OCI-LY7 (cell line): ENCODE data around the gene ELL2. TPM values are rescaled to one million over a fixed set of nuclear protein-coding genes. Genes with fewer than 3 reads are reported as not detected.

ENCODE experiments used
- BruUV-seq: library from RNA; stranded (reverse); fragments of 400-500 nt; replicated peaks from 2 replicates; lab custom pipeline; 2021; lab: Mats Ljungman, UMichigan
- CTCF ChIA-PET: fragments of 300-600 bp; sonication (Branson Sonifier 250); formaldehyde crosslinking; loops from one replicate; lab custom pipeline; 2022; ENCODE audit warnings: antibody characterized with exemption; ENCODE audit not compliant: unreplicated experiment; lab: Charles Lee
- POLR2A ChIA-PET: fragments of 300-600 bp; sonication (Branson Sonifier 250); formaldehyde crosslinking; loops from one replicate; lab custom pipeline; 2022; ENCODE audit warnings: antibody characterized with exemption; lab: Charles Lee
- DNase-seq: peaks from one replicate; pipeline ENCODE4 v3.0.0-alpha.2; 2015; ENCODE audit warnings: low spot score
- H2AFZ ChIP-seq: fragments of 200-600 bp; sonication (generic), shearing (Covaris generic); 2 replicates; pipeline ENCODE4 v1.6.1; 2014; ENCODE audit warnings: mild to moderate bottlenecking, antibody characterized with exemption, low read length, moderate library complexity
- H3K27ac ChIP-seq: fragments of 200-600 bp; sonication (generic); 2 replicates; pipeline ENCODE4 v1.5.1; 2014; ENCODE audit warnings: mixed run types, low read depth, mild to moderate bottlenecking, moderate library complexity, low read length, inconsistent platforms; ENCODE audit not compliant: poor library complexity, severe bottlenecking
- H3K36me3 ChIP-seq: fragments of 200-600 bp; sonication (generic); 2 replicates; pipeline ENCODE4 v1.6.1; 2014; ENCODE audit warnings: mild to moderate bottlenecking, antibody characterized with exemption, low read length, moderate library complexity, mixed read lengths; ENCODE audit not compliant: insufficient read depth
- H3K4me1 ChIP-seq: fragments of 200-600 bp; sonication (generic); 2 replicates; pipeline ENCODE4 v1.5.1; 2014; ENCODE audit warnings: mild to moderate bottlenecking, low read length; ENCODE audit not compliant: insufficient read depth, poor library complexity, severe bottlenecking
- H3K4me2 ChIP-seq: fragments of 200-600 bp; sonication (generic); 2 replicates; pipeline ENCODE4 v1.6.1; 2014; ENCODE audit warnings: mild to moderate bottlenecking, low read length
- H3K4me3 ChIP-seq: fragments of 200-600 bp; sonication (generic); 2 replicates; pipeline ENCODE4 v1.5.1; 2014; ENCODE audit warnings: mild to moderate bottlenecking, low read depth, low read length; ENCODE audit not compliant: poor library complexity, severe bottlenecking
- H3K79me2 ChIP-seq: fragments of 200-600 bp; sonication (generic); 2 replicates; pipeline ENCODE4 v1.6.1; 2016; ENCODE audit warnings: low read depth, mild to moderate bottlenecking, low read length, moderate library complexity, mixed read lengths; ENCODE audit not compliant: insufficient read depth
- H3K9me2 ChIP-seq: fragments of 200-600 bp; sonication (generic); 2 replicates; pipeline ENCODE4 v1.6.1; 2016; ENCODE audit warnings: mild to moderate bottlenecking, low read length, mixed read lengths; ENCODE audit not compliant: insufficient read depth
- H3K9me3 ChIP-seq: fragments of 200-600 bp; sonication (generic); 2 replicates; pipeline ENCODE4 v1.6.1; 2014; ENCODE audit warnings: mild to moderate bottlenecking, mixed run types, low read length, mixed read lengths
- H4K20me1 ChIP-seq: fragments of 200-600 bp; sonication (generic); 2 replicates; pipeline ENCODE4 v1.6.1; 2014; ENCODE audit warnings: mild to moderate bottlenecking, antibody characterized with exemption, low read length, moderate library complexity, mixed read lengths; ENCODE audit not compliant: insufficient read depth
- CTCF ChIP-seq: fragments of 200-600 bp; sonication (generic); conservative IDR thresholded peaks from 2 replicates; pipeline ENCODE4 v1.5.1; 2014; ENCODE audit warnings: mild to moderate bottlenecking, antibody characterized with exemption, low read length, moderate library complexity, mixed read lengths
- EZH2phosphoT487 ChIP-seq: fragments of 200-600 bp; sonication (generic); IDR thresholded peaks from 2 replicates; pipeline ENCODE4 v1.6.1; 2018; ENCODE audit warnings: low read depth, borderline replicate concordance, mild to moderate bottlenecking, mixed run types, antibody characterized with exemption, low read length, moderate library complexity, mixed read lengths
- intact Hi-C: fragments of 100-400 bp; cut with micrococcal nuclease; formaldehyde crosslinking; loops from one replicate; pipeline ENCODE4 v1.10.0; 2022; ENCODE audit not compliant: unreplicated experiment
- total RNA-seq, 2 experiments: library from RNA; depleted of rRNA in 1 of 2; stranded (reverse); fragments of >200 nt in 1 of 2; shearing (Covaris generic) in 1 of 2; gene quantifications; 2 replicates each; pipeline ENCODE4 v1.2.3, GENCODE V29; 2014 to 2022

ELL2 gene
- total RNA-seq, 2 experiments from 2014 or later = 0.98 to 4.7 TPM

- H3K4me1 ChIP-seq = no peaks in the 10 kb centered on the region
- no peaks in the 10 kb centered on the region for H3K9me2 ChIP-seq
- H3K4me2 ChIP-seq = no peak overlapping the region
- no peaks in the 10 kb centered on the region for H3K9me3 ChIP-seq
- H3K36me3 ChIP-seq = no peaks in the 10 kb centered on the region
- H2AFZ ChIP-seq = no peak overlapping the region
- intact Hi-C loops = no loop called here
- no peaks in the 10 kb centered on the region for H3K79me2 ChIP-seq
- no peaks in the 10 kb centered on the region for H4K20me1 ChIP-seq
- ChIA-PET POLR2A (interaction anchor here (0.6 to 1.4 kb wide), 2 partner anchors 23 to 203 kb away, joined by 4 read pairs; no protein-coding TSS in a partner anchor), CTCF (no interaction called here)
- H3K4me3 ChIP-seq = no peak overlapping the region
- TF ChIP-seq EZH2phosphoT487 (no peak), CTCF (no peak)
- H3K27ac ChIP-seq = no peak overlapping the region
- DNase-seq = no peak
- BruUV-seq = no TSS peak
Measured at GRCh38 chr5:95967236-95967635, 5.6 kb upstream of the ELL2 start.

GRCh38 chr5:95966005-95966404 lies 4.4 kb upstream of the ELL2 start:
- Histone ChIP-seq H2AFZ (no peak overlapping the region), H3K9me3 (no peaks in the 10 kb centered on the region), H3K27ac (no peak overlapping the region), H4K20me1 (no peaks in the 10 kb centered on the region), H3K36me3 (no peaks in the 10 kb centered on the region), H3K4me1 (peaks cover under 1% of the 10 kb centered on the region), H3K4me2 (no peak overlapping the region), H3K79me2 (no peaks in the 10 kb centered on the region), H3K9me2 (no peaks in the 10 kb centered on the region), H3K4me3 (no peak overlapping the region)
- BruUV-seq = no TSS peak
- CTCF ChIA-PET = no interaction called here
- DNase-seq = no peak
- TF ChIP-seq CTCF (no peak), EZH2phosphoT487 (no peak)
- intact Hi-C loops = no loop called here
- POLR2A ChIA-PET = no interaction called here

GRCh38 chr5:95963650-95964410 lies 2.2 kb upstream of the ELL2 start:
- Histone ChIP-seq H3K4me2 (no peak overlapping the region), H3K36me3 (no peaks in the 10 kb centered on the region), H3K79me2 (no peaks in the 10 kb centered on the region), H3K9me3 (no peaks in the 10 kb centered on the region), H3K27ac (no peak overlapping the region), H2AFZ (no peak overlapping the region), H3K9me2 (no peaks in the 10 kb centered on the region), H3K4me3 (no peak overlapping the region), H3K4me1 (peaks cover 5% of the 10 kb centered on the region), H4K20me1 (no peaks in the 10 kb centered on the region)
- intact Hi-C loops = loop anchor here (5.0 kb wide), 2 partner anchors 373 to 478 kb away; no protein-coding TSS in a partner anchor
- CTCF ChIA-PET = no interaction called here
- BruUV-seq = no TSS peak
- DNase-seq = no peak
- TF ChIP-seq CTCF (no peak), EZH2phosphoT487 (no peak)
- POLR2A ChIA-PET = interaction anchor here (0.6 to 1.7 kb wide), 3 partner anchors 10 to 499 kb away, joined by 3 to 7 read pairs (median 4); no protein-coding TSS in a partner anchor
